PC-3 (cell line): ENCODE data around the gene CDK19. TPM values are rescaled to one million over a fixed set of nuclear protein-coding genes. Genes with fewer than 3 reads are reported as not detected.

ENCODE experiments used
- ATAC-seq: fragments of 200-7000 bp; cut with Tn5 transposase; 2 replicates; pipeline ENCODE4 v1.9.1; 2020; ENCODE audit warnings: mild to moderate bottlenecking, moderate library complexity
- BruUV-seq: library from RNA; stranded (reverse); fragments of 400-500 nt; replicated peaks from 2 replicates; lab custom pipeline; 2021; lab: Mats Ljungman, UMichigan
- CTCF ChIA-PET: fragments of 300-600 bp; sonication (Branson Sonifier 250); formaldehyde crosslinking; loops from one replicate; lab custom pipeline; 2022; ENCODE audit warnings: antibody characterized with exemption; lab: Charles Lee
- POLR2A ChIA-PET: fragments of 300-600 bp; sonication (Branson Sonifier 250); formaldehyde crosslinking; loops from one replicate; lab custom pipeline; 2022; ENCODE audit warnings: antibody characterized with exemption; ENCODE audit not compliant: unreplicated experiment; lab: Charles Lee
- DNase-seq: peaks from one replicate; pipeline ENCODE4 v3.0.0-alpha.2; 2015
- H2AFZ ChIP-seq: fragments of 300-600 bp; sonication (generic); 2 replicates; pipeline ENCODE4 v1.6.0; 2016; ENCODE audit warnings: antibody characterized with exemption, low read length
- H3F3A ChIP-seq: fragments of 300-600 bp; sonication (generic); one replicate; pipeline ENCODE4 v1.6.0; 2017; ENCODE audit warnings: antibody characterized with exemption, low read length, control low read depth, mild to moderate bottlenecking; ENCODE audit not compliant: unreplicated experiment
- H3K27ac ChIP-seq: fragments of 300-600 bp; sonication (generic); 2 replicates; pipeline ENCODE4 v1.5.1; 2016; ENCODE audit warnings: mild to moderate bottlenecking, low read length
- H3K27me3 ChIP-seq: fragments of 300-600 bp; sonication (generic); 2 replicates; pipeline ENCODE4 v1.6.1; 2016; ENCODE audit warnings: low read length, mixed read lengths
- H3K36me3 ChIP-seq: fragments of 300-600 bp; sonication (generic); 2 replicates; pipeline ENCODE4 v1.6.1; 2016; ENCODE audit warnings: low read depth, mixed run types, low read length, mixed read lengths
- H3K4me1 ChIP-seq: fragments of 300-600 bp; sonication (generic); 2 replicates; pipeline ENCODE4 v1.5.1; 2016; ENCODE audit warnings: low read length; ENCODE audit not compliant: insufficient read depth
- H3K4me2 ChIP-seq: fragments of 300-600 bp; sonication (generic); 2 replicates; pipeline ENCODE4 v1.6.0; 2016; ENCODE audit warnings: low read length
- H3K4me3 ChIP-seq: fragments of 300-600 bp; sonication (generic); 2 replicates; pipeline ENCODE4 v1.5.1; 2016; ENCODE audit warnings: mild to moderate bottlenecking, low read length, mixed read lengths
- H3K79me2 ChIP-seq: fragments of 300-600 bp; sonication (generic); 2 replicates; pipeline ENCODE4 v1.6.1; 2017; ENCODE audit warnings: low read length, mixed read lengths
- H3K9ac ChIP-seq: fragments of 300-600 bp; sonication (generic); 2 replicates; pipeline ENCODE4 v1.6.0; 2016; ENCODE audit warnings: mild to moderate bottlenecking, low read length
- H3K9me2 ChIP-seq: fragments of 300-600 bp; sonication (generic); replicated peaks from 2 replicates; pipeline ENCODE4 v1.6.1; 2016; ENCODE audit warnings: mixed run types, low read length, mixed read lengths
- H3K9me3 ChIP-seq: fragments of 300-600 bp; sonication (generic); 2 replicates; pipeline ENCODE4 v1.6.1; 2016; ENCODE audit warnings: low read length, mixed read lengths
- H4K20me1 ChIP-seq: fragments of 300-600 bp; sonication (generic); 2 replicates; pipeline ENCODE4 v1.6.1; 2016; ENCODE audit warnings: low read length, mixed read lengths
- EZH2 ChIP-seq: fragments of 300-600 bp; sonication (generic); IDR thresholded peaks from one replicate; pipeline ENCODE4 v1.6.1; 2017; ENCODE audit warnings: antibody characterized with exemption, mild to moderate bottlenecking, low read length; ENCODE audit not compliant: unreplicated experiment
- EZH2phosphoT487 ChIP-seq: fragments of 300-600 bp; sonication (generic); IDR thresholded peaks from 2 replicates; pipeline ENCODE4 v1.6.1; 2018; ENCODE audit warnings: mild to moderate bottlenecking, antibody characterized with exemption, low read length, borderline replicate concordance
- intact Hi-C: fragments of 100-400 bp; cut with micrococcal nuclease; formaldehyde crosslinking; loops from 2 replicates; pipeline ENCODE4 v1.9.0; 2023
- total RNA-seq: library from RNA; depleted of rRNA; stranded (reverse); fragments of >200 nt; gene quantifications from 2 replicates; pipeline ENCODE4 v1.2.3, GENCODE V29; 2014
- TF ChIP-seq, protein P1 (sequence below): fragments of 300-600 bp; sonication (generic); conservative IDR thresholded peaks from 2 replicates; pipeline ENCODE4 v1.5.1; 2017; ENCODE audit warnings: antibody characterized with exemption, low read depth, mild to moderate bottlenecking, low read length

Gene CDK19
- total RNA-seq, 1 experiment from 2014 or later: 4.2 TPM

DNA sequence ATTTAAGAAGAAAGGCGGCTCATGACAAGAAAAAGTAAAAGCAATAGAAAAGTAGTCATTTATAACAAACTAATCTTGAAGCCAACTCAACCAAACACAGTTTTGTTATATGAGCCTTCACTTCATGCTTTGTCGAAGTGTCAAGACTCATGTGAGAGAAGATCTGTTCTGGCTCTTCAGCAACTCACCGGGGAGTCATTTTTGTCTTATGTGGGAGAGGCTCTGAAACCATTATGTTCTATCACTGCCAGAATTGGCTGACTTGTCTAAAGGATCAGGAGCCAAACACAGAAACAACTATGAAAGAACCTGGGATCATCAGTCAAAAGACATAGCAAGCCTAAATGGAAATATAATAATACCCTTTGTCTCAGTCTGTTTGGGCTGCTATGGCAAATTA lies 105.2 kb downstream of the CDK19 start:
- no peak for ATAC-seq
- Histone ChIP-seq H3K79me2 (no peaks in the 10 kb centered on the region), H2AFZ (no peak overlapping the region), H3K4me3 (no peak overlapping the region), H3K36me3 (no peaks in the 10 kb centered on the region), H3F3A (no peaks in the 10 kb centered on the region), H3K9me2 (no peaks in the 10 kb centered on the region), H3K27me3 (no peaks in the 10 kb centered on the region), H3K9me3 (no peaks in the 10 kb centered on the region), H3K4me1 (no peaks in the 10 kb centered on the region), H3K27ac (no peak overlapping the region), H4K20me1 (no peaks in the 10 kb centered on the region), H3K9ac (no peak overlapping the region), H3K4me2 (no peak overlapping the region)
- BruUV-seq: no TSS peak
- DNase-seq: no peak
- intact Hi-C loops: no loop called here
- POLR2A ChIA-PET: no interaction called here
- TF ChIP-seq EZH2 (no peak), EZH2phosphoT487 (no peak)
- TF ChIP-seq, protein P1, sequence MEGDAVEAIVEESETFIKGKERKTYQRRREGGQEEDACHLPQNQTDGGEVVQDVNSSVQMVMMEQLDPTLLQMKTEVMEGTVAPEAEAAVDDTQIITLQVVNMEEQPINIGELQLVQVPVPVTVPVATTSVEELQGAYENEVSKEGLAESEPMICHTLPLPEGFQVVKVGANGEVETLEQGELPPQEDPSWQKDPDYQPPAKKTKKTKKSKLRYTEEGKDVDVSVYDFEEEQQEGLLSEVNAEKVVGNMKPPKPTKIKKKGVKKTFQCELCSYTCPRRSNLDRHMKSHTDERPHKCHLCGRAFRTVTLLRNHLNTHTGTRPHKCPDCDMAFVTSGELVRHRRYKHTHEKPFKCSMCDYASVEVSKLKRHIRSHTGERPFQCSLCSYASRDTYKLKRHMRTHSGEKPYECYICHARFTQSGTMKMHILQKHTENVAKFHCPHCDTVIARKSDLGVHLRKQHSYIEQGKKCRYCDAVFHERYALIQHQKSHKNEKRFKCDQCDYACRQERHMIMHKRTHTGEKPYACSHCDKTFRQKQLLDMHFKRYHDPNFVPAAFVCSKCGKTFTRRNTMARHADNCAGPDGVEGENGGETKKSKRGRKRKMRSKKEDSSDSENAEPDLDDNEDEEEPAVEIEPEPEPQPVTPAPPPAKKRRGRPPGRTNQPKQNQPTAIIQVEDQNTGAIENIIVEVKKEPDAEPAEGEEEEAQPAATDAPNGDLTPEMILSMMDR: no peak
- CTCF ChIA-PET: no interaction called here

DNA sequence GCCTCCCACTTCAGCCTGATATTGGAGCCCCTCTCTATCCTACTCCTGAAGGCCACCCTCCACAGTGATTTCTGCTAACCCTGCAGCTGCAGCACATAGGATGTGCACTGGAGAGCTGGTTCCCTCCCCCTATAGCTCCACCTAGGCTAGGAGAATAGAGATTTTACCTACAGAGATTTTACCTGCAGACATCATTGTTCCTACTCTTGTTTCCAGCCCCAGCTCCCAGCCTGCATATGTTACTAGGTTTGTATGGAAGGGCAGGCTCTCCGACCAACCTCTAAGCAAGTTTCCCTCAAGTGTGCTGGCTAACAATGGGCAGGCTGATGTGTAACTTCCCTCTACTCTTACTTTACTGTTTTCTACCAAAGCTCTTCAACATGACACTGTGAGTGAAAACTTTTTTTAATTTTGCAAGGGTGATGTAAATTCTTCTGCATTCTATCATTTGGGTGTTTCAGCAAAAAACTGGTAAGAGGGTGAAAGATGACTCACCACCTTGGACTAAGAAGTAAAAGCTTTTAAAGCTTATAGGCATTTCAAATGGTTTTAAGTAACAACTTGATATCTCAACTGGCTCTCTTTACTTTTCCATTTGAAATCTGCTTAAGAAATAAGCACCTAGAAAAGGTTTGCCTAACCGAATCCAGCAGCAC lies 106.8 kb downstream of the CDK19 start:
- Histone ChIP-seq H3K27me3 (no peaks in the 10 kb centered on the region), H2AFZ (no peak overlapping the region), H4K20me1 (no peaks in the 10 kb centered on the region), H3F3A (no peaks in the 10 kb centered on the region), H3K4me1 (peaks cover 10% of the 10 kb centered on the region; the same call in 1 of the 2 replicates), H3K9me3 (no peaks in the 10 kb centered on the region), H3K79me2 (no peaks in the 10 kb centered on the region), H3K27ac (no peak overlapping the region), H3K9me2 (no peaks in the 10 kb centered on the region), H3K9ac (no peak overlapping the region), H3K4me3 (no peak overlapping the region), H3K36me3 (no peaks in the 10 kb centered on the region), H3K4me2 (no peak overlapping the region)
- ATAC-seq (no peak), DNase-seq (no peak)
- BruUV-seq: no TSS peak
- TF ChIP-seq, protein P1: no peak
- TF ChIP-seq EZH2 (no peak), EZH2phosphoT487 (no peak)
- POLR2A ChIA-PET: no interaction called here
- CTCF ChIA-PET: no interaction called here
- intact Hi-C loops: no loop called here

DNA sequence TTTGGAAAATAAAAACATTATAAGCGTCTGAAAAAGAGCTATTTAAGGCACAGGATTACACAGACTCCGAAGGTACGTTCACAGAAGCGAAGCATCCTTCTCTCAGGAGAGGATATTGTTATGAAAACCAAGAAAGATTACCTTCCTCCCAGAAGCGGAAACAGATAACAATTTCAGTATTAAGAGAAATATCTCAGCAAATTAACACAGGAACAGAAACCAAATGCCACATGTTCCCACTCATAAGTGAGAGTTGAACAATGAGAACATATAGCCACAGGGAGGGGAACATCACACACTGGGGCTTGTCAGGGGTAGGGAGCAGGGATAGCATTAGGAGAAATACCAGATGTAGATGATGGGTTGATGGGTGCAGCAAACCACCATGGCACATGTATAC lies 109.7 kb downstream of the CDK19 start:
- POLR2A ChIA-PET: no interaction called here
- intact Hi-C loops: no loop called here
- H3K79me2 ChIP-seq: no peaks in the 10 kb centered on the region
- no peaks in the 10 kb centered on the region for H3K36me3 ChIP-seq
- H3K9ac ChIP-seq: no peak overlapping the region
- no peak overlapping the region for H3K27ac ChIP-seq
- no peaks in the 10 kb centered on the region for H4K20me1 ChIP-seq
- TF ChIP-seq, protein P1: no peak
- no peak for TF ChIP-seq EZH2phosphoT487
- TF ChIP-seq EZH2: no peak
- H3K4me2 ChIP-seq: no peak overlapping the region
- no peaks in the 10 kb centered on the region for H3K9me3 ChIP-seq
- CTCF ChIA-PET: no interaction called here
- H2AFZ ChIP-seq: no peak overlapping the region
- DNase-seq (no peak), ATAC-seq (no peak)
- H3K27me3 ChIP-seq: no peaks in the 10 kb centered on the region
- no peak overlapping the region for H3K4me3 ChIP-seq
- no TSS peak for BruUV-seq
- peaks cover 12% of the 10 kb centered on the region; the same call in 1 of the 2 replicates for H3K4me1 ChIP-seq
- H3K9me2 ChIP-seq: no peaks in the 10 kb centered on the region
- H3F3A ChIP-seq: no peaks in the 10 kb centered on the region
